SU-DHL-6 (cell line): ENCODE results near the gene KHDC4.
A peak's percentile ranks its signal among the peaks of the same experiment; 100 is the strongest.

Experiments
- EZH2phosphoT487 ChIP-seq: fragments of 200-600 bp; sonication (generic), shearing (Covaris generic); conservative IDR thresholded peaks from 2 replicates; pipeline ENCODE4 v1.6.1; 2018; ENCODE audit warnings: mild to moderate bottlenecking, antibody characterized with exemption, low read length, moderate library complexity, mixed read lengths
- TF ChIP-seq, protein P1 (sequence below): fragments of 200-600 bp; sonication (generic); IDR thresholded peaks from one replicate; pipeline ENCODE4 v1.5.1; 2017; ENCODE audit warnings: antibody characterized with exemption, mild to moderate bottlenecking, low read length, moderate library complexity; ENCODE audit not compliant: insufficient read depth, poor library complexity, severe bottlenecking

GRCh38 chr1:155910621-155911121 lies 23.5 kb downstream of the KHDC4 start:
- TF ChIP-seq, protein P1, sequence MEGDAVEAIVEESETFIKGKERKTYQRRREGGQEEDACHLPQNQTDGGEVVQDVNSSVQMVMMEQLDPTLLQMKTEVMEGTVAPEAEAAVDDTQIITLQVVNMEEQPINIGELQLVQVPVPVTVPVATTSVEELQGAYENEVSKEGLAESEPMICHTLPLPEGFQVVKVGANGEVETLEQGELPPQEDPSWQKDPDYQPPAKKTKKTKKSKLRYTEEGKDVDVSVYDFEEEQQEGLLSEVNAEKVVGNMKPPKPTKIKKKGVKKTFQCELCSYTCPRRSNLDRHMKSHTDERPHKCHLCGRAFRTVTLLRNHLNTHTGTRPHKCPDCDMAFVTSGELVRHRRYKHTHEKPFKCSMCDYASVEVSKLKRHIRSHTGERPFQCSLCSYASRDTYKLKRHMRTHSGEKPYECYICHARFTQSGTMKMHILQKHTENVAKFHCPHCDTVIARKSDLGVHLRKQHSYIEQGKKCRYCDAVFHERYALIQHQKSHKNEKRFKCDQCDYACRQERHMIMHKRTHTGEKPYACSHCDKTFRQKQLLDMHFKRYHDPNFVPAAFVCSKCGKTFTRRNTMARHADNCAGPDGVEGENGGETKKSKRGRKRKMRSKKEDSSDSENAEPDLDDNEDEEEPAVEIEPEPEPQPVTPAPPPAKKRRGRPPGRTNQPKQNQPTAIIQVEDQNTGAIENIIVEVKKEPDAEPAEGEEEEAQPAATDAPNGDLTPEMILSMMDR, result peak; percentile 13
- TF ChIP-seq EZH2phosphoT487, result no peak
